Liver (tissue), 3 donors: ENCODE results near the gene CHPF2.

Experiments
- NR2F2 ChIP-seq: IDR thresholded peaks from 2 replicates; pipeline ENCODE4 v1.6.1; 2016; ENCODE audit warnings: antibody characterized with exemption
- RXRA ChIP-seq, 2 donors: IDR thresholded peaks; 2 replicates each; pipeline ENCODE4 v1.6.1; 2017 to 2018; ENCODE audit warnings: antibody characterized with exemption in 2 of 2, mild to moderate bottlenecking in 1 of 2
- SP1 ChIP-seq: IDR thresholded peaks from 2 replicates; pipeline ENCODE4 v1.6.1; 2018; ENCODE audit warnings: antibody characterized with exemption, mild to moderate bottlenecking
- TF ChIP-seq, protein P1 (sequence below): fragments of 150-350 bp; IDR thresholded peaks from 2 replicates; pipeline ENCODE4 v1.5.1; 2017; ENCODE audit warnings: improper control_type of control experiment, low read depth, low read length; ENCODE audit not compliant: missing input control
- TF ChIP-seq, protein P2 (sequence below): IDR thresholded peaks from 2 replicates; pipeline ENCODE4 v1.6.1; 2016; ENCODE audit warnings: antibody characterized with exemption
- TF ChIP-seq, protein P3 (sequence below): IDR thresholded peaks from 2 replicates; pipeline ENCODE4 v1.6.1; 2016; ENCODE audit warnings: antibody characterized with exemption, mild to moderate bottlenecking
- donor health status: healthy.
- donor health status: healthy.

DNA sequence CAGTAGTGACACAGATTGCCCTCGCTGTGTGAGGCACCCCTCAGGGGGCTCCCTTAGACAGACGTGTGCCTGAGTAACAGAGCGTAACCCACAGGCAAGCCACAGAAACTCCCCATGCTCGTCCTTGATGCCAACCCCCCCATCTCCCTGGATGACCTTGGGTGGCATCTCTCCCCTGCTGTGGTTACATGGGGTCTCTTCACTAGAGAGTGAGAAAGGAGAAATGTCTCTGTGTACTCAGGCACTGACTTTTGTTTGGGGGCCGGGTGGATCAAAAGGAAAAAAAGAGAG lies 44.1 kb upstream of the CHPF2 start:
- TF ChIP-seq, protein P1, sequence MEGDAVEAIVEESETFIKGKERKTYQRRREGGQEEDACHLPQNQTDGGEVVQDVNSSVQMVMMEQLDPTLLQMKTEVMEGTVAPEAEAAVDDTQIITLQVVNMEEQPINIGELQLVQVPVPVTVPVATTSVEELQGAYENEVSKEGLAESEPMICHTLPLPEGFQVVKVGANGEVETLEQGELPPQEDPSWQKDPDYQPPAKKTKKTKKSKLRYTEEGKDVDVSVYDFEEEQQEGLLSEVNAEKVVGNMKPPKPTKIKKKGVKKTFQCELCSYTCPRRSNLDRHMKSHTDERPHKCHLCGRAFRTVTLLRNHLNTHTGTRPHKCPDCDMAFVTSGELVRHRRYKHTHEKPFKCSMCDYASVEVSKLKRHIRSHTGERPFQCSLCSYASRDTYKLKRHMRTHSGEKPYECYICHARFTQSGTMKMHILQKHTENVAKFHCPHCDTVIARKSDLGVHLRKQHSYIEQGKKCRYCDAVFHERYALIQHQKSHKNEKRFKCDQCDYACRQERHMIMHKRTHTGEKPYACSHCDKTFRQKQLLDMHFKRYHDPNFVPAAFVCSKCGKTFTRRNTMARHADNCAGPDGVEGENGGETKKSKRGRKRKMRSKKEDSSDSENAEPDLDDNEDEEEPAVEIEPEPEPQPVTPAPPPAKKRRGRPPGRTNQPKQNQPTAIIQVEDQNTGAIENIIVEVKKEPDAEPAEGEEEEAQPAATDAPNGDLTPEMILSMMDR = no peak
- TF ChIP-seq NR2F2 (no peak), SP1 (no peak), RXRA (IDR thresholded peaks at IDR 0.05) (no peak)
- TF ChIP-seq, protein P2, sequence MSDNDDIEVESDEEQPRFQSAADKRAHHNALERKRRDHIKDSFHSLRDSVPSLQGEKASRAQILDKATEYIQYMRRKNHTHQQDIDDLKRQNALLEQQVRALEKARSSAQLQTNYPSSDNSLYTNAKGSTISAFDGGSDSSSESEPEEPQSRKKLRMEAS = no peak
- TF ChIP-seq, protein P3, sequence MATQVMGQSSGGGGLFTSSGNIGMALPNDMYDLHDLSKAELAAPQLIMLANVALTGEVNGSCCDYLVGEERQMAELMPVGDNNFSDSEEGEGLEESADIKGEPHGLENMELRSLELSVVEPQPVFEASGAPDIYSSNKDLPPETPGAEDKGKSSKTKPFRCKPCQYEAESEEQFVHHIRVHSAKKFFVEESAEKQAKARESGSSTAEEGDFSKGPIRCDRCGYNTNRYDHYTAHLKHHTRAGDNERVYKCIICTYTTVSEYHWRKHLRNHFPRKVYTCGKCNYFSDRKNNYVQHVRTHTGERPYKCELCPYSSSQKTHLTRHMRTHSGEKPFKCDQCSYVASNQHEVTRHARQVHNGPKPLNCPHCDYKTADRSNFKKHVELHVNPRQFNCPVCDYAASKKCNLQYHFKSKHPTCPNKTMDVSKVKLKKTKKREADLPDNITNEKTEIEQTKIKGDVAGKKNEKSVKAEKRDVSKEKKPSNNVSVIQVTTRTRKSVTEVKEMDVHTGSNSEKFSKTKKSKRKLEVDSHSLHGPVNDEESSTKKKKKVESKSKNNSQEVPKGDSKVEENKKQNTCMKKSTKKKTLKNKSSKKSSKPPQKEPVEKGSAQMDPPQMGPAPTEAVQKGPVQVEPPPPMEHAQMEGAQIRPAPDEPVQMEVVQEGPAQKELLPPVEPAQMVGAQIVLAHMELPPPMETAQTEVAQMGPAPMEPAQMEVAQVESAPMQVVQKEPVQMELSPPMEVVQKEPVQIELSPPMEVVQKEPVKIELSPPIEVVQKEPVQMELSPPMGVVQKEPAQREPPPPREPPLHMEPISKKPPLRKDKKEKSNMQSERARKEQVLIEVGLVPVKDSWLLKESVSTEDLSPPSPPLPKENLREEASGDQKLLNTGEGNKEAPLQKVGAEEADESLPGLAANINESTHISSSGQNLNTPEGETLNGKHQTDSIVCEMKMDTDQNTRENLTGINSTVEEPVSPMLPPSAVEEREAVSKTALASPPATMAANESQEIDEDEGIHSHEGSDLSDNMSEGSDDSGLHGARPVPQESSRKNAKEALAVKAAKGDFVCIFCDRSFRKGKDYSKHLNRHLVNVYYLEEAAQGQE = no peak
